ENCODE data around the gene CNNM2. TPM values are rescaled to one million over a fixed set of nuclear protein-coding genes. Genes with fewer than 3 reads are reported as not detected.

Gene CNNM2
- total RNA-seq, 6 donors from 2014 or later = 6.4 to 33.5 (median 11.7) TPM

GRCh38 chr10:103105462-103105861 lies 187.4 kb downstream of the CNNM2 start:
- Histone ChIP-seq H3K27ac (no peak overlapping the region), H3K4me3 (no peak overlapping the region), H3K27me3 (no peaks in the 10 kb centered on the region), H3K9me3 (no peaks in the 10 kb centered on the region), H3K4me1 (peaks cover 0 to 6% (median 6%) of the 10 kb centered on the region in 4 donors), H3K36me3 (peaks cover 12 to 62% (median 26%) of the 10 kb centered on the region in 4 donors)
- WGBS, 2 donors = 93 to 94% methylated on average over 1 of the region's 1 CpG
- no peak for DNase-seq
- no peak for ATAC-seq (ENCODE audit: low FRiP score in 2 of 2)
- TF ChIP-seq EP300 (IDR thresholded peaks at IDR 0.05) (no peak), CTCF (IDR thresholded peaks at IDR 0.05) (no peak), POLR2AphosphoS5 (IDR thresholded peaks at IDR 0.05) (no peak), POLR2A (IDR thresholded peaks at IDR 0.05) (no peak)

- Histone ChIP-seq H3K36me3 (peaks cover 6 to 53% (median 17%) of the 10 kb centered on the region in 4 donors), H3K9me3 (no peaks in the 10 kb centered on the region), H3K4me3 (no peak overlapping the region), H3K27me3 (no peaks in the 10 kb centered on the region), H3K27ac (no peak overlapping the region), H3K4me1 (peaks cover 10 to 17% (median 17%) of the 10 kb centered on the region in 4 donors)
- no peak for TF ChIP-seq CTCF (IDR thresholded peaks at IDR 0.05)
- no peak for TF ChIP-seq POLR2A (IDR thresholded peaks at IDR 0.05)
- ATAC-seq (ENCODE audit: low FRiP score in 2 of 2) = no peak
- no peak for DNase-seq
These were observed 188.4 kb downstream of the CNNM2 start for GRCh38 chr10:103106539-103106938.

- no peak for ATAC-seq (ENCODE audit: low FRiP score in 2 of 2)
- Histone ChIP-seq H3K9me3 (no peaks in the 10 kb centered on the region), H3K27me3 (no peaks in the 10 kb centered on the region), H3K27ac (peak overlapping the region in 2 of 4 donors; percentile 14 to 58), H3K4me3 (no peak overlapping the region), H3K36me3 (peaks cover 5 to 23% (median 10%) of the 10 kb centered on the region in 4 donors), H3K4me1 (peaks cover 11 to 31% (median 27%) of the 10 kb centered on the region in 4 donors)
- DNase-seq = no peak
- TF ChIP-seq POLR2A (IDR thresholded peaks at IDR 0.05) (no peak), EP300 (IDR thresholded peaks at IDR 0.05) (no peak), CTCF (IDR thresholded peaks at IDR 0.05) (no peak), POLR2AphosphoS5 (IDR thresholded peaks at IDR 0.05) (no peak)
- 64 to 88% methylated on average over 2 of the region's 2 CpGs for WGBS, 2 donors
These were observed 191.7 kb downstream of the CNNM2 start for GRCh38 chr10:103109821-103110220.

- DNase-seq (no peak), ATAC-seq (ENCODE audit: low FRiP score in 2 of 2) (no peak)
- Histone ChIP-seq H3K4me1 (peaks cover 11 to 31% (median 27%) of the 10 kb centered on the region in 4 donors), H3K27me3 (no peaks in the 10 kb centered on the region), H3K4me3 (no peak overlapping the region), H3K9me3 (no peaks in the 10 kb centered on the region), H3K36me3 (peaks cover 4 to 17% (median 8%) of the 10 kb centered on the region in 4 donors), H3K27ac (peak overlapping the region in 3 of 4 donors; percentile 14 to 77 (median 58))
- no peak for TF ChIP-seq POLR2A (IDR thresholded peaks at IDR 0.05)
- TF ChIP-seq EP300 (IDR thresholded peaks at IDR 0.05) = no peak
- TF ChIP-seq POLR2AphosphoS5 (IDR thresholded peaks at IDR 0.05) = no peak
These were observed 192.3 kb downstream of the CNNM2 start for GRCh38 chr10:103110407-103110806.

GRCh38 chr10:103111031-103111917 lies 193.2 kb downstream of the CNNM2 start:
- TF ChIP-seq POLR2A (IDR thresholded peaks at IDR 0.05) = no peak
- TF ChIP-seq EP300 (IDR thresholded peaks at IDR 0.05) = peak in 1 of 4 donors; percentile 15
- peak in 1 of 2 donors; percentile 84 for ATAC-seq (ENCODE audit: low FRiP score in 2 of 2)
- 44% methylated on average over 2 of the region's 2 CpGs for WGBS, 2 donors
- Histone ChIP-seq H3K36me3 (peaks cover 0 to 14% (median 4%) of the 10 kb centered on the region in 4 donors), H3K27ac (peak overlapping the region in 3 of 4 donors; percentile 14 to 77 (median 58)), H3K27me3 (no peaks in the 10 kb centered on the region), H3K4me1 (peaks cover 11 to 31% (median 27%) of the 10 kb centered on the region in 4 donors), H3K4me3 (no peak overlapping the region), H3K9me3 (no peaks in the 10 kb centered on the region)
- no peak for DNase-seq
